OCI-LY1 (cell line): ENCODE results near the gene MRTFA.

Experiments
- EZH2 ChIP-seq: fragments of 200-600 bp; sonication (generic), shearing (Covaris generic); IDR thresholded peaks from 2 replicates; pipeline ENCODE4 v1.8.0; 2017; ENCODE audit warnings: borderline replicate concordance, mixed run types, mild to moderate bottlenecking, antibody characterized with exemption, low read length, moderate library complexity, mixed read lengths
- TF ChIP-seq, protein P1 (sequence below): fragments of 200-600 bp; sonication (generic), shearing (Covaris generic); IDR thresholded peaks from 2 replicates; pipeline ENCODE4 v1.5.1; 2017; ENCODE audit warnings: mild to moderate bottlenecking, antibody characterized with exemption, low read length, moderate library complexity, mixed read lengths

DNA sequence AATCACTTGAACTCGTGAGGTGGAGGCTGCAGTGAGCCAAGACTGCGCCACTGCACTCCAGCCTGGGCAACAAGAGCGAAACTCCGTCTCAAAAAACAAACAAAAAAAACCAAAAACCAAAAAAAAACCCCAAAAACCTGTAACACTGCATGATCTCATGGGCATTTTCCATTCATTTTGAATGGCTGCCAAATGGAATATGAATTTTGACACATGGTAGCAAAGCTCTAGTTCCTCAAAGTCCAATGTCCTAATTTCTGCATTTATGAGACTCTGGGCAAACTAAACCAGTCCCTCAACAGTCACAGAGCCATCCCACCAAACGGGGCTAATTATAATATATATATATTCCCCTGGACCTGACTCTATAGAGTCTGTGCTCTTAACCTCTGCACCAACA is 204.4 kb downstream of the MRTFA start:
- TF ChIP-seq, protein P1, sequence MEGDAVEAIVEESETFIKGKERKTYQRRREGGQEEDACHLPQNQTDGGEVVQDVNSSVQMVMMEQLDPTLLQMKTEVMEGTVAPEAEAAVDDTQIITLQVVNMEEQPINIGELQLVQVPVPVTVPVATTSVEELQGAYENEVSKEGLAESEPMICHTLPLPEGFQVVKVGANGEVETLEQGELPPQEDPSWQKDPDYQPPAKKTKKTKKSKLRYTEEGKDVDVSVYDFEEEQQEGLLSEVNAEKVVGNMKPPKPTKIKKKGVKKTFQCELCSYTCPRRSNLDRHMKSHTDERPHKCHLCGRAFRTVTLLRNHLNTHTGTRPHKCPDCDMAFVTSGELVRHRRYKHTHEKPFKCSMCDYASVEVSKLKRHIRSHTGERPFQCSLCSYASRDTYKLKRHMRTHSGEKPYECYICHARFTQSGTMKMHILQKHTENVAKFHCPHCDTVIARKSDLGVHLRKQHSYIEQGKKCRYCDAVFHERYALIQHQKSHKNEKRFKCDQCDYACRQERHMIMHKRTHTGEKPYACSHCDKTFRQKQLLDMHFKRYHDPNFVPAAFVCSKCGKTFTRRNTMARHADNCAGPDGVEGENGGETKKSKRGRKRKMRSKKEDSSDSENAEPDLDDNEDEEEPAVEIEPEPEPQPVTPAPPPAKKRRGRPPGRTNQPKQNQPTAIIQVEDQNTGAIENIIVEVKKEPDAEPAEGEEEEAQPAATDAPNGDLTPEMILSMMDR, result no peak
- TF ChIP-seq EZH2, result no peak
